NK-92 (cell line): ENCODE measurements around the gene UTP11.
"Not testable (repeated sequence)": the region's sequence is repeated elsewhere in the genome, so short reads cannot be mapped to it uniquely, and the experiment has no call there.

Experiments used
- DNase-seq: peaks from one replicate; lab custom pipeline; 2025; ENCODE audit not compliant: unreplicated experiment; lab: John Stamatoyannopoulos, UW

Gene UTP11

GRCh38 chr1:38027201-38028104 is 14.9 kb downstream of the UTP11 start:
- no peak for DNase-seq

GRCh38 chr1:38028105-38028591 is 15.6 kb downstream of the UTP11 start:
- DNase-seq: no peak

- no peak for DNase-seq
Observed at GRCh38 chr1:38028671-38029070, 16.1 kb downstream of the UTP11 start.

GRCh38 chr1:38029081-38029681 is 16.6 kb downstream of the UTP11 start:
- no peak for DNase-seq

- no peak for DNase-seq
Observed at GRCh38 chr1:38029685-38030511, 17.4 kb downstream of the UTP11 start.

GRCh38 chr1:38030596-38031512 is 18.3 kb downstream of the UTP11 start:
- no peak for DNase-seq

GRCh38 chr1:38031513-38031866 is 19.0 kb downstream of the UTP11 start:
- DNase-seq: no peak

- DNase-seq: not testable (repeated sequence)
Observed at GRCh38 chr1:38032992-38033391, 20.5 kb downstream of the UTP11 start.

- no peak for DNase-seq
Observed at GRCh38 chr1:38034871-38035270, 22.3 kb downstream of the UTP11 start.

- DNase-seq: no peak
Observed at GRCh38 chr1:38037221-38037939, 24.8 kb downstream of the UTP11 start.

- no peak for DNase-seq
Observed at GRCh38 chr1:38038861-38039260, 26.3 kb downstream of the UTP11 start.

- no peak for DNase-seq
Observed at GRCh38 chr1:38039331-38040088, 27.0 kb downstream of the UTP11 start.

GRCh38 chr1:38041936-38042834 is 29.7 kb downstream of the UTP11 start:
- no peak for DNase-seq

GRCh38 chr1:38043036-38043747 is 30.7 kb downstream of the UTP11 start:
- no peak for DNase-seq

- DNase-seq: no peak
Observed at GRCh38 chr1:38044221-38045215, 32.0 kb downstream of the UTP11 start.
